BE2C (cell line): Measurements from ENCODE around the gene PRKAR1B.

Source experiments
- DNase-seq: peaks from one replicate; pipeline ENCODE4 v3.0.0-alpha.2; 2020
- H3K27me3 ChIP-seq: fragments of 250-450 bp; sonication (Bioruptor Pico); 2 replicates; pipeline ENCODE4 v1.5.1; 2020; ENCODE audit warnings: mild to moderate bottlenecking
- H3K36me3 ChIP-seq: fragments of 250-450 bp; sonication (Bioruptor Pico); 2 replicates; pipeline ENCODE4 v1.5.1; 2020; ENCODE audit warnings: mild to moderate bottlenecking
- H3K4me1 ChIP-seq: fragments of 250-450 bp; sonication (Bioruptor Pico); 2 replicates; pipeline ENCODE4 v1.5.1; 2020
- H3K4me3 ChIP-seq: 2 replicates; pipeline ENCODE4 v1.5.1; 2011; ENCODE audit warnings: low read depth, low read length
- H3K9me3 ChIP-seq: fragments of 250-450 bp; sonication (Bioruptor Pico); 2 replicates; pipeline ENCODE4 v1.5.1; 2020
- TF ChIP-seq, protein P1 (sequence below): IDR thresholded peaks from 2 replicates; pipeline ENCODE4 v1.5.1; 2012; ENCODE audit warnings: mild to moderate bottlenecking, low read depth, low read length

Gene PRKAR1B

GRCh38 chr7:724298-724697 lies 2.8 kb downstream of the PRKAR1B start:
- H3K4me1 ChIP-seq: no peaks in the 10 kb centered on the region
- no peaks in the 10 kb centered on the region for H3K27me3 ChIP-seq
- no peak overlapping the region for H3K4me3 ChIP-seq
- peaks cover 3% of the 10 kb centered on the region for H3K36me3 ChIP-seq
- no peak for DNase-seq
- TF ChIP-seq, protein P1, sequence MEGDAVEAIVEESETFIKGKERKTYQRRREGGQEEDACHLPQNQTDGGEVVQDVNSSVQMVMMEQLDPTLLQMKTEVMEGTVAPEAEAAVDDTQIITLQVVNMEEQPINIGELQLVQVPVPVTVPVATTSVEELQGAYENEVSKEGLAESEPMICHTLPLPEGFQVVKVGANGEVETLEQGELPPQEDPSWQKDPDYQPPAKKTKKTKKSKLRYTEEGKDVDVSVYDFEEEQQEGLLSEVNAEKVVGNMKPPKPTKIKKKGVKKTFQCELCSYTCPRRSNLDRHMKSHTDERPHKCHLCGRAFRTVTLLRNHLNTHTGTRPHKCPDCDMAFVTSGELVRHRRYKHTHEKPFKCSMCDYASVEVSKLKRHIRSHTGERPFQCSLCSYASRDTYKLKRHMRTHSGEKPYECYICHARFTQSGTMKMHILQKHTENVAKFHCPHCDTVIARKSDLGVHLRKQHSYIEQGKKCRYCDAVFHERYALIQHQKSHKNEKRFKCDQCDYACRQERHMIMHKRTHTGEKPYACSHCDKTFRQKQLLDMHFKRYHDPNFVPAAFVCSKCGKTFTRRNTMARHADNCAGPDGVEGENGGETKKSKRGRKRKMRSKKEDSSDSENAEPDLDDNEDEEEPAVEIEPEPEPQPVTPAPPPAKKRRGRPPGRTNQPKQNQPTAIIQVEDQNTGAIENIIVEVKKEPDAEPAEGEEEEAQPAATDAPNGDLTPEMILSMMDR: no peak
- peaks cover 8% of the 10 kb centered on the region for H3K9me3 ChIP-seq

GRCh38 chr7:723541-723940 lies 3.5 kb downstream of the PRKAR1B start:
- TF ChIP-seq, protein P1: no peak
- DNase-seq: no peak
- H3K27me3 ChIP-seq: no peaks in the 10 kb centered on the region
- H3K36me3 ChIP-seq: no peaks in the 10 kb centered on the region; the same call in 1 of the 2 replicates
- H3K4me3 ChIP-seq: no peak overlapping the region
- H3K4me1 ChIP-seq: no peaks in the 10 kb centered on the region
- peaks cover 8% of the 10 kb centered on the region for H3K9me3 ChIP-seq

GRCh38 chr7:721619-722248 lies 5.3 kb downstream of the PRKAR1B start:
- no peaks in the 10 kb centered on the region; the same call in 1 of the 2 replicates for H3K36me3 ChIP-seq
- TF ChIP-seq, protein P1: no peak
- H3K9me3 ChIP-seq: peaks cover 8% of the 10 kb centered on the region
- H3K27me3 ChIP-seq: no peaks in the 10 kb centered on the region
- H3K4me3 ChIP-seq: no peak overlapping the region
- DNase-seq: no peak
- H3K4me1 ChIP-seq: no peaks in the 10 kb centered on the region

DNA sequence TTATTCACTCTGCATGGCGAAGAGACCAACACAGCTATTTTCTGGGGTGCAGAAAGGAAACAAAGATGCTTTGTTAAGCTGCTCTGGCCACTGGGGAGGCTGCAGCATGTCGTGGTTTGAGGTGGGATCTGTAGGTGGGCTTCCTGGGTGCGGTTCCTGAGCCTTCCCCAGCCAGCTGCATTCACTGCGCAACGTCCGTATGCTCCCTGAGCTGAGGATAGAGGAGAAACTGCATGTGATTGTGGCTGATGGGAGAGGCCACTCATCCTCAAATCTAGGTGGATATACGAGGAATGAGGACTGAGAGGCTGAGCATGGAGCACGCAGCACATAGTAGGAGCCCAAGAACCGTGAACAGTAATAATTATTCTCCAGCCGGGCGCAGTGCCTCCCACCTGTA lies 10.4 kb downstream of the PRKAR1B start:
- Histone ChIP-seq H3K9me3 (no peaks in the 10 kb centered on the region), H3K27me3 (peaks cover 2% of the 10 kb centered on the region; the same call in 1 of the 2 replicates), H3K4me1 (no peaks in the 10 kb centered on the region), H3K36me3 (no peaks in the 10 kb centered on the region), H3K4me3 (no peak overlapping the region)
- TF ChIP-seq, protein P1: no peak
- no peak for DNase-seq

- TF ChIP-seq, protein P1: no peak
- Histone ChIP-seq H3K4me3 (no peak overlapping the region), H3K36me3 (no peaks in the 10 kb centered on the region), H3K27me3 (peaks cover 2% of the 10 kb centered on the region; the same call in 1 of the 2 replicates), H3K9me3 (no peaks in the 10 kb centered on the region), H3K4me1 (no peaks in the 10 kb centered on the region)
- no peak for DNase-seq
Observed at GRCh38 chr7:716222-716621, 10.9 kb downstream of the PRKAR1B start.

GRCh38 chr7:714251-714671 lies 12.8 kb downstream of the PRKAR1B start:
- no peak for DNase-seq
- Histone ChIP-seq H3K36me3 (no peaks in the 10 kb centered on the region), H3K4me3 (no peak overlapping the region), H3K9me3 (no peaks in the 10 kb centered on the region), H3K4me1 (no peaks in the 10 kb centered on the region), H3K27me3 (peaks cover 2% of the 10 kb centered on the region; the same call in 1 of the 2 replicates)
- TF ChIP-seq, protein P1: no peak
